GM18499 (cell line): ENCODE data around the gene NFIA.

ENCODE experiments used
- ATAC-seq: cut with Tn5 transposase; IDR thresholded peaks from one replicate; pipeline ENCODE4 v1.9.1; 2021; ENCODE audit warnings: moderate number of reproducible peaks; ENCODE audit not compliant: insufficient read depth, unreplicated experiment

NFIA gene

GRCh38 chr1:61082311-61083012, at the start of gene NFIA:
Gene NFIA, plus strand, starts transcription at chr1:61082561.
- ATAC-seq: no peak

DNA sequence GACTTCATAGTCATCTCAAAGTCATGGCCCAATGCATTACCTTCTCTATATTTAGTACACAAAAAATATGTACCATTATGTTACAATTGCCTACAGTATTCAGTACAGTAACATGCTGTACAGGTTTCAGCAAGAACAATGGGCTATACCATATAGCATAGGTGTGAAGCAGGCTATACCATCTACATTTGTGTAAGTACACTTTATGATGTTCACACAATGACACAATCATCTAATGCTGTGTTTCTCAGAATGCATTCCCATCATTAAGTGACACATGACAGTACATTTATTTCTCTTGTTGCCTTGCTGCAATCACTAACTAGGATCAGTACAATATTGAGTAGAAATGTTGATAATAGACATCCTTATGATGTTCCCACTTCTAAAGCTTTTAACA, 46.5 kb upstream of the NFIA start:
- ATAC-seq: no peak

- no peak for ATAC-seq
These were observed 39.8 kb upstream of the NFIA start for GRCh38 chr1:61042466-61043009.

- ATAC-seq: no peak
These were observed 39.1 kb upstream of the NFIA start for GRCh38 chr1:61043010-61043820.

DNA sequence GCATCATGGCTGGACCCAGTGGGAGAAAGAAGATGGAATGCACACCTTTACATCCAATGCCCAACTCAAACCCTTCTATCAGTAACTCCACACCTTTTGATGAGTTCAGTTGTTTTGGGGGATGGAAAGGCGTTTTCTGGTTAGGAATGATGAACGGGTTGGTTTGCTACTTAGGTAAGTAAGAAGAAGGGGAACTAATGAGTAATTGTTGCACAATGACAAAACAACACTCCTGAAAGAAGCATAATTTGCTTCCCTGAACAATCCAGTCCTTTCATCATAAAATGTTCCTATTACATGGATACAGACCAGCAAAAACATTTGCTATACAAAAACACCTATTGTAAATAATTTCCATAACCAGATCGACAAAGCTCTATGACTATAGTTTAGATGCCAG, 35.9 kb upstream of the NFIA start:
- no peak for ATAC-seq

DNA sequence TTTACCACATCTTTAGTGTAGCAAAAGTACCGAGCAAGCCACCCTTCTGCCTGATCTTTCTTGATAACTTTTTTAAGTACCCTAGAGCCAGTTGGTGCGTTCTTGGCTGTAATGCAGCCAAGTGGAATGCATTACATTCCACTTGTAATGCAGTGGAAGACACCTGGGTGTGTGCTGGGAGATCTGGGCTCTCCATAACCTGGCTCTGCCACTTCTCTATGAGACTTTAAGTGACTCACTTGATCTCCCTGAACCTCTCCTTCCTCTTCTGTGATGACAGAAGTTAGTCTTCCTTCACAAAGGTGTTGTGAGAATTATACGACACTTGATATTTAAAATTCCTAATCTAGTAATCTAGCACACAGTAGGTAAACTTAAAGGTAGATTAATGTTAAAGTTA, 35.3 kb upstream of the NFIA start:
- no peak for ATAC-seq

GRCh38 chr1:61049850-61050540, 32.4 kb upstream of the NFIA start:
- no peak for ATAC-seq

- ATAC-seq: no peak
These were observed 31.6 kb upstream of the NFIA start for GRCh38 chr1:61050541-61051442.

DNA sequence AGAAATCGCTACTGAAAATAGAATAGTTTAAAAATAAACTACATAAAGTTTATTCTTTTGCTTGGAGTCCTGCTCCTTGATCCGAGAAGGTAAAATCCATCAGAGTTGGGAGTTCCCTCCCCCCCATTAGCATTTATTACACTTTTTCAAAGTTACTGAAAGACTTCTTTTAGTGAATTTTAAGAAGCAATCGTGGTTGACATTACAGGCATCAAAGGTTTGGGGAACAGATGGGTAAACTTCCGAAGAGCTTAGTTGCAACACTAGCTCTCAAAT, 31.0 kb upstream of the NFIA start:
- no peak for ATAC-seq

DNA sequence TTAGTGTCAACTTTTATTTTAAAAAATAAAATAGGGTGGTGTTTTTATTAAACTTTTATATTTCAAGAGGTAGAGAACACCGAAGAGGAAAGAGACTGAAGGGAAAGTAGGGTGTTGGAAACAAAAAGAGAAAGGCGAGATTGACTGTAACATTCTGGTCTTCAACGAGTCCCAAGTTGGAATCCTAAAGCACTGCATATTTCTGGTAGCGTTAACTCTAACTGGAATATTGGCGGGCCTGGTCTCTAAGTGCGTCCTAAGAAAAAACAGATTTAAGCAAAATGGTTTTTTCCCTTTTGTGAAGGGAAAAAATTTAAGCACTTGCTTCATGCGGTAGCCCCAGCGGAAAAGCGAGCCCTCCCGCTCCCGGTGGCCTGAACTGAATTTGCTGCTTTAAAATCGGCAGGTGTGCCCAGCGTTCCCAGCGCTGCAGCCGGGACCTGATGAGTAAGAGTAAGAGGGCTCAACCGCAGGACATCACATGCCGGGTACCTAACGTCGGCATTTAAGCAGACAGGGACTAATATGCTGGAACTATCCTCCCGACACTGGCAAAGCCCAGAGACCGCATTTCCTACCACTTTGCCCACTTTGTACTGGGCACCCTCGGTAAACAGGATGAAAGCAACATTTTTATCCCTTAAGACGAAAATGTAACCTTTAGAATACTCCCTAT, 30.5 kb upstream of the NFIA start:
- ATAC-seq: no peak

DNA sequence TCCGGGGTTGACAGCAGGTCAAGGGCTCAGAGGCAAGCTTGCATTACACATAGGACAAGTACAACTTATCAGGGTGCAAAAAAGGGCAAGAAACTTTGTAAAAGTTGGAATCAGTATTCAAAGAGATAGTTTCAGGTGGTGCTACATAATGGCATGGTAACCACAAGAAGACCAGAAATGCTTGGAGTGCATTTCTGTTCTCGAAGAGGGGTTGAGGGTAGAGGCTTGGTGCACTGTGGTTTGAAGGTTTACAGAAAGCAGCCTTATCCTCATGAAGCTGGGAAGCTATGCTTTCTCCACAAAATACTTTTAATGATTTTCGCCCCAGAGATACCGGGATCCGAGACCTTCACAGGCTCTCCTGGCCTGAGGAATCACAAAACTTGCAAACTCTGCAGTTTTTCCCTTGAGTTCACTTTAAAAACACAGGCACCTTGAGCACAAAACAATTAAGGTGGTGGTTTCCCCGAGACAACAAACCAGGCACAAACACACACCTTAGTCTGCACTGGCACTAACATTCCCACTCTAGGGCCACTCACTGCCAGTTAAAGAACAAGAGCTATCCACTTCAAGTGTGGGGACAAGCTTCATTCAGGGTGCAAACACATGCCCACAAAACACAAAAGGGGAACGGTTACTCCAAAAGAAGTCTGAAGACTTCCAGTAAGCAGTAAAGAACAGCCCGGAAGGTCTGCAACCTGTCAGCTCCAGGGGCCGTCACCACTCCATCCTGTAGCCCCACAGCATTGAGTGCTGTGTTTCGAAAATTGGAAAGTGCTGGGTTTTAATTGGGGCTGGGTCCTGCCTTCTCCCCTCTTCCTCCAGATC, 29.8 kb upstream of the NFIA start:
- no peak for ATAC-seq

DNA sequence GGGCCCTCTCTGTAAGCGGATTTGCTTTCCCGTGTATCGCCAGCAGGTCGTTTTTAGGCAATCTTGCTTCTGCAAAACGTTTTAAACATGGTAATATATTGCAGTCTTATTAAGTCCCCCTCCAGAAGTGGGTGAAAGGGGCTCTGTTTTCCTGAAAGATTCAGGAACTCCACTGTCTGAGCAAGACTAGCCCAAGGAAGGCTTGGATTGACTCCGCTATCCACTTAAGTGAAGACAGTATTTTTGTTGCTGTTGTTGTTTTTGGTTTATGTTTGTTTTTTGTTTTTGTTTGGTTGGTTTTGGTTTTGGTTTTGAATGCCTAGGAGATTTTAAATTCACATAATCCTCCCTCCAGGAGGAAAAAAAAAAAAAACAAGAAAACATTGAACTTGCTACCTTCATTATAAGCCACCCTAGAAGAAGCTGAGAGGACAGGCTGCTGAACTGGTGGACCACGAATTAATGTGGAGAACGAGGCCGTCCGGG, 29.1 kb upstream of the NFIA start:
- ATAC-seq: no peak

DNA sequence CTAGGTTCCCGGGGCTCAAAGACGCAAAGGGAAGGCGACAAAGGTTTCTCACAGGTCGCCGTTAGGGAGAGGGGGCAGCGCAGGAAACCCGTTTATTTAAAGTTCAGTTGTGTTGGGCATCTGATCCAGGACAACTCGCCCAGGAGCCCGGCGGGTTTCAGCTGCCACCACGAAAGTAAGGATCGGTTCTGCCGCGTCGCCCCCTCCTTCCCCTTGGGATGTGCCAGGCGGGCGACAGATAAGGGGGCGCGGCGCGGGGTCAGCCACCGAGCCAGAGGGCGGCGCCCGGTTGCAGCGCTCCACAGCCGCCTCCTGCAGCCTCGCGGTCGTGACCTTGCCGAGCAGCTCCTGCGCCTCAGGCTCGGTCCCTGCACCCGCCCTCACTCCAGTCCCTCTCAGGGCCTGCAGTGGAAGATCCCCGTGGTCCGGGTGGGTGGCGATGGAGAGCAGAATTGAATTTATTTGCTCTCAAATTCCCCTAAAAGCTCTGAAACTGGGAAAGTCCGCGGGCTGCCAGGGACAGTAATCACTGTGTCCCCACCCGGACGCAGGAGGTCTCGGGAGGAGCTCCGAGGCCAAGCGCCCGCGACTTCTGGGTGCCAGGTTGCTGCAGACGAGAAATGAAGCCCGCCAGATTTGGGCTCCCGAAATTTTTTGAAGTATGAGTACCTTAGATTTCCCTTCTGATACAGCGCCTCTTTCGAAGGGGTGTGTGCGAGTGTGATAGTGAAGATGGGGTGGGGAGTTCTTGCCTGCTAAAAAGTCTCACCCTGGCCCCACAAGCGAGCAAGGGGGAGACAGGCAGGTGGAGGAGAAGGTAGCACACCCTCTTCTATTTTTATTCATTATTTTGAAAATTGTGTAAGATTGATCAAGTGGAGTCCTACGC, 28.4 kb upstream of the NFIA start:
- no peak for ATAC-seq

DNA sequence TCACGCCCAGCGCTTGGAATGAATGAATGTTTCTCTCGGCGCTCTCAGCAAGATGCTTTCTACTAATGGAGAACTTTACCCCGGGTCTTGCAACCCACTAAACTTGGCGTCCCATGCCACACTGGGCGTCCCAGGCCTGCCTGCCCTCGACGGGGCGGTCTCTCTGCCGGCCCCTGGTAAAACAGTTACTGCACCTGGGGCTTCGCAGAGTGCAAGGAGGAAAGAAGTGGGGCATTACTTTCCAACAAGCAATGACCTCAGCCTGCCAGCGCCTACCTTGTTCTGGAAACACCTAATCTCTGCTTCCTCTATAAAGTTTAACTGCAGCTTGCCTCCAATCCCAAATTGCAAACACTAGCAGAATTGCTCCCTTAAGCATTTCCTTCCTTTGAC, 27.8 kb upstream of the NFIA start:
- no peak for ATAC-seq

GRCh38 chr1:61055110-61055614, 27.2 kb upstream of the NFIA start:
- ATAC-seq: no peak

DNA sequence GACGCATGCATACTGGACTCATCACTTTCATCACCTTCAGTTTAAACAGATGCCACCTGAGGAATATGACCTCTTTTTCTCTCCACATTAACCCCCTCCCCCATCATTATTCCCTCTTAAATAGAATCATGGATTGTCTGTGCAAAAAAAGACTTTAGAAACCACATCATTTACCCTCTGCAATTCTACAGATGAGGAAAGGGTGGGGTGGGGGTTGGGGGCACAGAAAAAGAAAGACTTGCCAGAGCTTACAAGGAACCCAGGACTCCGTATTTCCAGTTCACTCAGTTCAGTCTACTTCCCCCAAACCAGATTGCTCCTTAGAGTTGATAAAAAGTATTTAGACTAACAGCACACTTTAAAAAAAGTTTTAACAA, 26.2 kb upstream of the NFIA start:
- no peak for ATAC-seq

DNA sequence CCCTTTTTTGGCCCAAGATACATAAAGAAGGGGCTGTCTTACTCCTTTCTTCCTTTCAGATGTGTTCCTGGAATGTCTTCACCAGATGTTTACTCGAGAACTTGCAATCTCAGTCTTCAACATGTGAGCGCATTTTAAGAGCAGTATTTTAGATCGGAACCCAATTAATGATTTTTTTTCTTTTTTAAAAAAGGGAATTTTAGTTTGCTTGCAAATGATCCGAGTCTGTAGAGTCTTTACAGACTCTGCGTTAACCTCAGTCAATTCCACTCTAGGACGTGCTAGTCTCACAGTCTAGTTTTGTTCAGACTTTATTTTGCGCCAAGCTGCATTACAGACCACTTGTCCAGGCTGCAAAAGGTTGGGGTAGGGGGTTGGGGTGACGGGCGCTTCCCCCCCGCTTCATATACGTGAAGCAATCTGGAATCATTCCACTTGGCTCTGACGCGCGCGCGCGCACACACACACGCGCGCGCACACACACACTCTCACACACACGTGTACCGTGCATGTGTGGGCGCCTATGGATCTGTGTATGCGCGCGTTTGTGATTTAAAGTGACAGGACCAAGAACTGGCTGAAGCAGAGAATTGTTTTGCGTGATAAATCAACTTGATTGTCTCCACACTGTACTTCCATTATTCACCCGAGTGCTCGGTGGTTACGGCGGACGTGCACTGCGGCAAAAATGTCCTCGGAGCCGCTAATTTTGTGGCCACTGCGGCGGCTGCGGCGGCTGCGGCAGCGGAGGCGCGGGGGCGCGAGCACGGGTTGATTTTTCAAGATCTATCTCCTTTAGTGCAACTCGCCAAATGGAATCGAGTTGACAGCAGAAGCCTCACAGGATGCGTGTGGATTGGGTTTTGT, 25.6 kb upstream of the NFIA start:
- ATAC-seq: no peak
